ENCODE measurements around the gene TSPEAR.

GRCh38 chr21:44522753-44523204, 188.6 kb downstream of the TSPEAR start:
- TF ChIP-seq POLR2A (IDR thresholded peaks at IDR 0.05), result no peak
- TF ChIP-seq, protein P1, sequence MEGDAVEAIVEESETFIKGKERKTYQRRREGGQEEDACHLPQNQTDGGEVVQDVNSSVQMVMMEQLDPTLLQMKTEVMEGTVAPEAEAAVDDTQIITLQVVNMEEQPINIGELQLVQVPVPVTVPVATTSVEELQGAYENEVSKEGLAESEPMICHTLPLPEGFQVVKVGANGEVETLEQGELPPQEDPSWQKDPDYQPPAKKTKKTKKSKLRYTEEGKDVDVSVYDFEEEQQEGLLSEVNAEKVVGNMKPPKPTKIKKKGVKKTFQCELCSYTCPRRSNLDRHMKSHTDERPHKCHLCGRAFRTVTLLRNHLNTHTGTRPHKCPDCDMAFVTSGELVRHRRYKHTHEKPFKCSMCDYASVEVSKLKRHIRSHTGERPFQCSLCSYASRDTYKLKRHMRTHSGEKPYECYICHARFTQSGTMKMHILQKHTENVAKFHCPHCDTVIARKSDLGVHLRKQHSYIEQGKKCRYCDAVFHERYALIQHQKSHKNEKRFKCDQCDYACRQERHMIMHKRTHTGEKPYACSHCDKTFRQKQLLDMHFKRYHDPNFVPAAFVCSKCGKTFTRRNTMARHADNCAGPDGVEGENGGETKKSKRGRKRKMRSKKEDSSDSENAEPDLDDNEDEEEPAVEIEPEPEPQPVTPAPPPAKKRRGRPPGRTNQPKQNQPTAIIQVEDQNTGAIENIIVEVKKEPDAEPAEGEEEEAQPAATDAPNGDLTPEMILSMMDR (IDR thresholded peaks at IDR 0.05), result no peak
- no peak for TF ChIP-seq EP300 (IDR thresholded peaks at IDR 0.05)
